C1 segment of cervical spinal cord (tissue), 14 donors: ENCODE data around the gene PLXNC1.

ENCODE experiments used
- DNase-seq, 14 donors: peaks; one replicate each; lab custom pipeline; 2025; lab: John Stamatoyannopoulos, UW

Gene PLXNC1

DNA sequence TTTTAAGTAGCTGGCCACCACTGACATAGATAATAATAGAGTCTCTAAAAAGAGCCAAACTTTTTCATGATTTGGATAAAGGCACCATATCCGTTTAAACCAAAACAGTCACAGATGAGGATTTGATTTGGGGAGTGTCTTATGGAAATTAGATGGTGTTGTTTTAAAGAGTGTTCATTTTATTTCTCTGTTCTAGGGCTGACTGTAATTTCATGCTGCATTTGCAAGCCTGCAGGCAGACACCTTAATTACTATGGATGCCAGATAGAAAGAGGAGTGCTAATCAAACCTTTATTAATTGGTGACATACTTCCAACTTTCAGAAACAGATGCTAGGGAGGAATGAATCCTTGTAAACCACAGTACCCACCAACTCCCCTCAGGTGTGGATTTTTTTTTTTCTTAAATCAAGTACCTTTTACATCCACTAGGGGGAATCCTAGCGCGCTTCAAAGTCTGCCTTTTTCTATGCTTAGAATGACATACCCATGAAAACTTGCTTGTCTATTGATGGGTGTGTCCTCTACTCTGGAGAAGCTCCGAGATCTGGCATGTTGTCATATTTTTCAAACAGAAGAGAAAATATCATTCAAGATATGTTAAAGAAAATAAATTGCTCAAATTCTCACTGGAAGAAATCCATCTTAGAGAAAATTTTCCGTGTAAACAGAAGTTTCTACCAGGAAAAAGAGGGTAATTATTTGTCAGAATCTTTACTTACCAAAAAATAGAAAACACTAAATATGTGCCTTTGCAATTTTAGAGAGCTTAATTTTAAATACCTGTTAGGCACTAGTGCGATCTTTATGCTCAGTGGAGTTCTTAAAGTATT lies 14.2 kb upstream of the PLXNC1 start:
- DNase-seq = peak in 1 of 14 donors; percentile 25

DNA sequence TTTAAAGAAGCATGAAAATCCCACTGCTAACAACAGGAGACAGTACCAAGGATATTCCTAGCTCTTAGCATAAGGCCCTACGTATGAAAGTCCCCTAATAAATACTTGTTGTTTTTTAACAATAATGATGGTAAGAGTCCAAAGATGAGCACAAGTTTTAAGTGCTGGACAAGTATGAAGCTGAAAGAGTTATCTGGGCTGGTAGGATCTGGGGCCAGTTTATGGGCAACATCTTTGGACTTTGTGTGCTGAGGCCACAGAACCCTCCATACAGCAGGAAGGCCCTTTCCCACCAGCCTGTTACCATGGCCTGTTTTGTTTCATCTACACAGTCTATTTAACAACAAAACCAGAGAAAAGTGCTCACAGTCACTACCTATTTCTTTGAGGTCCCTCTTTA lies 12.5 kb upstream of the PLXNC1 start:
- DNase-seq = no peak

GRCh38 chr12:94139816-94140215 lies 8.6 kb upstream of the PLXNC1 start:
- DNase-seq = no peak

GRCh38 chr12:94140556-94140955 lies 7.8 kb upstream of the PLXNC1 start:
- DNase-seq = no peak

GRCh38 chr12:94141004-94141764 lies 7.2 kb upstream of the PLXNC1 start:
- no peak for DNase-seq

GRCh38 chr12:94141892-94142291 lies 6.5 kb upstream of the PLXNC1 start:
- DNase-seq = no peak

DNA sequence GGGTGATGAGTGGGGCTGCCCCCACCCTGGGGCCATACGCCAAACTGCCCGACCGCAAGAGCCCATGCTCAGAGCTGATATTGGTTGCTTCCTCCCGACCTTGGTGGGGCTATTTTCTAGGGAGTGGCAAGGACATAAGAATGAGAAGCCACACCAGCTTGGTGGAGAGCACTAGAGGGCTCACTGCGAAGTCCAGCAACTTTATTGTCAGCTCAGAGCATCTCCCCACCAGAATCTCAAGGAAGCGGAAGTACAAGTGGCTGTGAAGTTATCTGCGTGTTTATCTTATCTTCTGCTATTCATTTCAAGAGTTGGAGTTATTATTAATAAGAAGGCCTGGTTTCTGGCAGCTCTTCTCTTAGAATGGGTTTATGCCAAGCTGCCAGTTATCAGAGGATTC lies 4.9 kb upstream of the PLXNC1 start:
- no peak for DNase-seq

DNA sequence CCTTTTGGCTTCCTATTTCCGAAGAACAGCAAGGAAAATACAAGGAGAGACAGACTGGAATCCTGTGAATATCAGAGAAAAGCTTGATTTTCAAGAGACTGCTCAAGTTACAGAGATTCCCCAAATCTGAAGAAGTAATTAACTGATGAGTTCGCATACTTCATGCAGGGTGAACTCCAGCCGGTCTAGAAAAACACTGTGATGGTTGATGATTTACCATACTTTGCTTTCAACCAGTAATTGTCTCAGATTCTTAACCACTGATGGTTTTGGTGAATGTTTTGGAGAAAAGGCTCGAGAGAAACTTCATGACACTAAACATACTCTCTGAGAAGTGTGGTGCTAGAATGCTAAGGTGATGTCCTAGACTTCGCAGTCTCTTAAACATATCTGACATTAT lies 4.4 kb upstream of the PLXNC1 start:
- DNase-seq = no peak

GRCh38 chr12:94144781-94145180 lies 3.6 kb upstream of the PLXNC1 start:
- DNase-seq = no peak

GRCh38 chr12:94145191-94145983 lies 3.0 kb upstream of the PLXNC1 start:
- DNase-seq = peak in 3 of 14 donors; percentile 6 to 51 (median 8)

GRCh38 chr12:94146166-94146936 lies 2.0 kb upstream of the PLXNC1 start:
- DNase-seq = no peak

GRCh38 chr12:94147387-94147990 lies 888 bp upstream of the PLXNC1 start:
- no peak for DNase-seq

DNA sequence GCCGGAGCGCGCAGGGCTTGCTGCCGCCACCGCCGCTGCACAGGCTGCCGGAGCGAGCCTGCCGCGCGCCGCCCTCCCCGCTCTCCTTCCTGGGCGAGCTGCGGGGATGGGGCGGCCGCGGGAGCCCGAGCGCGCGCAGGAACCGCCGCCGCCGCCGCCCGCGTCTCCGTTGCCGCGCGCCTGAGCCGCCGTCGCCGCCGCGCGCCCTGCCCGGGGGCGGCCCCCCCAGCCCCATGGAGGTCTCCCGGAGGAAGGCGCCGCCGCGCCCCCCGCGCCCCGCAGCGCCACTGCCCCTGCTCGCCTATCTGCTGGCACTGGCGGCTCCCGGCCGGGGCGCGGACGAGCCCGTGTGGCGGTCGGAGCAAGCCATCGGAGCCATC lies 352 bp downstream of the PLXNC1 start:
- DNase-seq = peak in 2 of 14 donors; percentile 60

DNA sequence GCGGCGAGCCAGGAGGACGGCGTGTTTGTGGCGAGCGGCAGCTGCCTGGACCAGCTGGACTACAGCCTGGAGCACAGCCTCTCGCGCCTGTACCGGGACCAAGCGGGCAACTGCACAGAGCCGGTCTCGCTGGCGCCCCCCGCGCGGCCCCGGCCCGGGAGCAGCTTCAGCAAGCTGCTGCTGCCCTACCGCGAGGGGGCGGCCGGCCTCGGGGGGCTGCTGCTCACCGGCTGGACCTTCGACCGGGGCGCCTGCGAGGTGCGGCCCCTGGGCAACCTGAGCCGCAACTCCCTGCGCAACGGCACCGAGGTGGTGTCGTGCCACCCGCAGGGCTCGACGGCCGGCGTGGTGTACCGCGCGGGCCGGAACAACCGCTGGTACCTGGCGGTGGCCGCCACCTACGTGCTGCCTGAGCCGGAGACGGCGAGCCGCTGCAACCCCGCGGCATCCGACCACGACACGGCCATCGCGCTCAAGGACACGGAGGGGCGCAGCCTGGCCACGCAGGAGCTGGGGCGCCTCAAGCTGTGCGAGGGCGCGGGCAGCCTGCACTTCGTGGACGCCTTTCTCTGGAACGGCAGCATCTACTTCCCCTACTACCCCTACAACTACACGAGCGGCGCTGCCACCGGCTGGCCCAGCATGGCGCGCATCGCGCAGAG lies 873 bp downstream of the PLXNC1 start:
- DNase-seq = peak in 4 of 14 donors; percentile 12 to 43 (median 24)

GRCh38 chr12:94149781-94150239 lies 1.4 kb downstream of the PLXNC1 start:
- DNase-seq = peak in 8 of 14 donors; percentile 28 to 65 (median 50)

GRCh38 chr12:94150240-94151121 lies 2.1 kb downstream of the PLXNC1 start:
- DNase-seq = peak in 5 of 14 donors; percentile 23 to 71 (median 48)

DNA sequence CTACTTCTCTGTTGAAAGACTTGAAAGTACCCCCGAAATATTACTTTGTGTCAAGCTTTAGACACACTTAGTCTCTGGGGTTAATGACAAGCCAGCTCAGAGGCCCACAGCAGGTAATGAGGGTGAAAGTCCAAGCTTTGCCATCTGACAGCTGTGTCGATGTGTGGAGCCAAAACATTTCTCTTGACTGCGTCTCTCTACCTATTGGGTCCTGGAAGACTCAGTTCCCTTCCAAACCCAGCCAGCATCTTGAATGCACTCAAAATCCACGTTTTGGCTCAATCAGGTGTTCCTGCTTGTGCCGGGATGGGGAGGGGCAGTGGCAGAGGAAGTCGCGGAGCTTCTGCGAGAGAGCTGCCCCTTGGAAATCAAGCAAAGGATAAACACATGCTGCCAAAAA lies 3.2 kb downstream of the PLXNC1 start:
- peak in 1 of 14 donors; percentile 69 for DNase-seq

GRCh38 chr12:94152292-94153078 lies 4.1 kb downstream of the PLXNC1 start:
- DNase-seq = peak in 1 of 14 donors; percentile 70
